AG04449 (cell line): Measurements from ENCODE around the gene SPTBN4.

Experiments
- CTCF ChIA-PET: fragments of 350-600 bp; formaldehyde crosslinking; extraction: SDS; loops from one replicate; lab custom pipeline; 2021; ENCODE audit warnings: antibody characterized with exemption; lab: Yijun Ruan, JAX
- POLR2A ChIA-PET: fragments of 400-600, 350-600 bp; formaldehyde crosslinking; extraction: SDS; loops from one replicate; lab custom pipeline; 2020; ENCODE audit warnings: antibody characterized with exemption, inconsistent platforms; lab: Yijun Ruan, JAX
- DNase-seq: peaks from one replicate; pipeline ENCODE4 v3.0.0-alpha.2; 2010; ENCODE audit warnings: low read depth, low spot score
- H3K4me3 ChIP-seq: 2 replicates; pipeline ENCODE4 v1.5.1; 2011; ENCODE audit warnings: low read depth, mild to moderate bottlenecking, control low read depth, low read length
- TF ChIP-seq, protein P1 (sequence below): IDR thresholded peaks from one replicate; pipeline ENCODE4 v1.5.1; 2011; ENCODE audit warnings: mild to moderate bottlenecking, moderate library complexity, low read length, control low read depth, inconsistent platforms; ENCODE audit not compliant: insufficient read depth; ENCODE audit errors: missing control alignments

The SPTBN4 gene

DNA sequence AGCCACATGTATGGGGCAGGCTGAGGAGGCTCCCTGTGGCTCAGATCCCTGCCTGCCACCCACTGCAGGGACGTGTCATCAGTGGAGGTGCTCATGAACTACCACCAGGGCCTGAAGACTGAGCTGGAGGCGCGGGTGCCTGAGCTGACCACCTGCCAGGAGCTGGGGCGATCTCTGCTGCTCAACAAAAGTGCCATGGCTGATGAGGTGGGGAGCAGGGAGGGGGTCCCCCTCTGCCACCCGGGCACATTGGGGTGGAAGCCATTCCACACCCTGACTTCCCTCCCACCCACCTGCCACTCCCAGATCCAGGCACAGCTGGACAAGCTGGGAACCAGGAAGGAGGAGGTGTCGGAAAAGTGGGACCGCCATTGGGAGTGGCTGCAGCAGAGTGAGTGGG lies 98.6 kb downstream of the SPTBN4 start:
- TF ChIP-seq, protein P1, sequence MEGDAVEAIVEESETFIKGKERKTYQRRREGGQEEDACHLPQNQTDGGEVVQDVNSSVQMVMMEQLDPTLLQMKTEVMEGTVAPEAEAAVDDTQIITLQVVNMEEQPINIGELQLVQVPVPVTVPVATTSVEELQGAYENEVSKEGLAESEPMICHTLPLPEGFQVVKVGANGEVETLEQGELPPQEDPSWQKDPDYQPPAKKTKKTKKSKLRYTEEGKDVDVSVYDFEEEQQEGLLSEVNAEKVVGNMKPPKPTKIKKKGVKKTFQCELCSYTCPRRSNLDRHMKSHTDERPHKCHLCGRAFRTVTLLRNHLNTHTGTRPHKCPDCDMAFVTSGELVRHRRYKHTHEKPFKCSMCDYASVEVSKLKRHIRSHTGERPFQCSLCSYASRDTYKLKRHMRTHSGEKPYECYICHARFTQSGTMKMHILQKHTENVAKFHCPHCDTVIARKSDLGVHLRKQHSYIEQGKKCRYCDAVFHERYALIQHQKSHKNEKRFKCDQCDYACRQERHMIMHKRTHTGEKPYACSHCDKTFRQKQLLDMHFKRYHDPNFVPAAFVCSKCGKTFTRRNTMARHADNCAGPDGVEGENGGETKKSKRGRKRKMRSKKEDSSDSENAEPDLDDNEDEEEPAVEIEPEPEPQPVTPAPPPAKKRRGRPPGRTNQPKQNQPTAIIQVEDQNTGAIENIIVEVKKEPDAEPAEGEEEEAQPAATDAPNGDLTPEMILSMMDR, result no peak

DNA sequence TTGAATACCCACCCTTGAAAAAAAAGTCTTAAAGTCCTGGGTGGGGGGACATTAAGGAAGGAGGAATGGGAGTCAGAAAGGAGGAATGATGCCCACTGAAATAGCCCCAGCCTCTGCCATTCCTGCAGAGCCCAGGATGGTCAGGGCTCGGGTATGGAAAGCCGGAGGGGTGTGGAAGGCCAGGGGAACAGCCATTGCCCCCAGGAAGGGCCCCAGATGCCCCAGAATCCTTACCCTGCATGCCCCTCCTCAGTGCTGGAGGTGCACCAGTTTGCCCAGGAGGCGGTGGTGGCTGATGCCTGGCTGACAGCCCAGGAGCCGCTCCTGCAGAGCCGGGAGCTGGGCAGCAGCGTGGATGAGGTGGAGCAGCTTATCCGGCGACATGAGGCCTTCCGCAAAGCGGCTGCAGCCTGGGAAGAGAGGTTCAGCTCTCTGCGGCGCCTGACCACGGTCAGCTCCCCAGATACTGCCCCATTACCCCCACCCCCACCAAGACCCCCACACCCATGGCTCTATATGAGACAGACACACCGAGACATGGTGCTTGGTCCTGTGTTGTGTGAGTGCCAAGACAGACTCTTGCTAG lies 99.2 kb downstream of the SPTBN4 start:
- ChIA-PET CTCF (interaction anchor here (1.1 to 3.0 kb wide), 3 partner anchors 10 to 69 kb away, joined by 3 to 15 read pairs (median 3); no protein-coding TSS in a partner anchor), POLR2A (no interaction called here)
- H3K4me3 ChIP-seq, result no peak overlapping the region
- TF ChIP-seq, protein P1, result no peak
- no peak for DNase-seq

More for the DNA sequence above, 98.6 kb downstream of the SPTBN4 start:
- H3K4me3 ChIP-seq, result no peak overlapping the region
- DNase-seq, result no peak
- ChIA-PET POLR2A (no interaction called here), CTCF (interaction anchor here (1.6 kb wide), 1 partner anchor 69 kb away, joined by 3 read pairs; no protein-coding TSS in a partner anchor)

DNA sequence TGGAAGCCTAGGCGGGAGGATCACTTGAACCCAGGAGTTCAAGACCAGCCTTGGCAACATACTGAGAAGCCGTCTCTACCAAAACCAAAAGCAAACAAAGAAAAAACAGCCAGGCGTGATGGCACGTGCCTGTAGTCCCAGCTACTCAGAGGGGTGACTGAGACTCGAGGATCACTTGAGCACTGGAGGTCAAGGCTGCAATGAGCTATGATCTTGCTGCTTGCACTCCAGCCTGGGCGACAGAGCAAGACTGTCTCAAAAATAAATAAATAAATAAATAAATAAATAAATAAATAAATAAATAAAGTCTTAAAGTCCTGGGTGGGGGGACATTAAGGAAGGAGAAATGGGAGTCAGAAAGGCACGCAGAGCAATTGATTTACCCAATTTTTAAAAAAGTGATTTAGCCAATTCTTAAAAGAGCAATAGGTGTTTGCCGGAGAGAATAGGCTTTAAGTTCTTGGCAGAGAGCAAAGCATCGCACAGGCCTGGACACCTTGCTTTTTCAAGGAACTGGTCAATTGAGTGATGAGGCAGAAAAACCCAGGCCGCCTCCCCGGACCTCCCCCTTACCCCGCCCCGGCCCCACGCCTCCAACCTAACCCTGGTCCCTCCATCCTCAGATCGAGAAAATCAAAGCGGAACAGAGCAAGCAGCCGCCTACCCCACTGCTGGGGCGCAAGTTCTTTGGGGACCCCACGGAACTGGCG lies 100.4 kb downstream of the SPTBN4 start:
- ChIA-PET CTCF (interaction anchor here (0.6 to 3.0 kb wide), 7 partner anchors 9 to 263 kb away, joined by 3 to 15 read pairs (median 3); no protein-coding TSS in a partner anchor), POLR2A (interaction anchor here (0.7 to 0.9 kb wide), 2 partner anchors 726 to 1224 kb away, joined by 3 to 4 read pairs; no protein-coding TSS in a partner anchor)
- peak overlapping the region; percentile 42 for H3K4me3 ChIP-seq
- no peak for DNase-seq
- TF ChIP-seq, protein P1, result no peak

DNA sequence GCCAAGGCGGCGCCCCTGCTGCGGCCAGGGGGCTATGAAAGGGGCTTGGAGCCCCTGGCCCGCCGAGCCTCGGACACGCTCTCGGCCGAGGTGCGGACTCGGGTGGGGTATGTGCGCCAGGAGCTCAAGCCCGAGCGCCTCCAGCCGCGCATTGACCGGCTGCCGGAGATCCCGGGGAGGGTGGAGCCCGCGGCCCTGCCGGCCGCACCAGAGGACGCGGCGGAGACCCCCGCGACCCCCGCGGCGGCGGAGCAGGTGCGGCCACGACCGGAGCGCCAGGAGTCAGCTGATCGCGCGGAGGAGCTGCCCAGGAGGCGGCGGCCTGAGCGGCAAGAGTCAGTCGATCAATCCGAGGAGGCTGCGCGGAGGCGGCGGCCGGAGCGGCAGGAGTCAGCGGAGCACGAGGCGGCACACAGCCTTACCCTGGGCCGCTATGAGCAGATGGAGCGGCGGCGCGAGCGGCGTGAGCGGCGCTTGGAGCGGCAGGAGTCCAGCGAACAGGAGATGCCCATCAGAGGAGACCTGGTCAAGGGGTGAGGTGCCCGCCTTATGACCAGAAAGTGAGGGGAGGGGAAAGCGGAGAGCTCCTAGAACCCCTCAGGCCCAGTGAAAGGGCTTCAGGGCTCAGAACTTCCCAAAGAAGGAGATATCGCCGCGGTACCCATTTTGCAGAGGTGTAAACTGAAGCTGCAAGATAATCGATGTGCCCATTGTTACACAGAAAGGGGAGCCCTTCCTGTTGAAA lies 101.1 kb downstream of the SPTBN4 start:
- DNase-seq, result no peak
- POLR2A ChIA-PET, result interaction anchor here (0.9 kb wide), 1 partner anchor 726 kb away, joined by 3 read pairs; no protein-coding TSS in a partner anchor
- peak overlapping the region; percentile 42 for H3K4me3 ChIP-seq
- TF ChIP-seq, protein P1, result no peak
- CTCF ChIA-PET, result interaction anchor here (0.6 to 3.0 kb wide), 10 partner anchors 12 to 263 kb away, joined by 3 to 15 read pairs (median 4); no protein-coding TSS in a partner anchor

DNA sequence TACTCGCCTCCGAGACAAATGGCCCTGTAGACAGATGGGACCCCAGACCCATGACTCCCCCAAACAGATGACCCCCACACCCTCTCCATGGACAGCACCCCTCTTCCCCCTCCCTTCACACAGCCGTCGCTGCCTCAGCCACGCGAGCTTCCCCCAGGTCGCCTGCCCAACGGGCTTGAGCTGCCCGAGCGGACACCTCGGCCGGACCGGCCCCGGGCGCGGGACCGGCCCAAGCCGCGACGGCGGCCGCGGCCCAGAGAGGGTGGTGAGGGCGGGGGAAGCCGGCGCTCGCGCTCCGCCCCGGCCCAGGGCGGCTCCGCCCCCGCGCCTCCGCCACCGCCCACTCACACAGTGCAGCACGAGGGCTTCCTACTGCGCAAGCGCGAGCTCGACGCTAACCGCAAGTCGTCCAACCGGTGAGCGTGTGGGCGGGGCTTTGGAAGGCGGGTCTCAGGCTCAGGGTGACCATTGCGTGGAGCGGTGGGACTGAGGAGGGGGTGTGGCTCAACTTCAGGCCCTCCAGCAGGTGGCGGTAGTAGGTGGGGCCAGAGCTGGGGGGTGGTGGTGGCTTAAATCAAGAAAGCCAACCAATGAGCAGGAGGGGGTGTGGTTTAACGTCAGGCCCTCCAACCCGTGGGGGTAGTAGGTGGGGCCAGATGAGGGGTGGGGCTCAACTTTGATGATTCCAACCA lies 103.7 kb downstream of the SPTBN4 start:
- H3K4me3 ChIP-seq, result peak overlapping the region; percentile 79
- CTCF ChIA-PET, result interaction anchor here (0.8 to 2.0 kb wide), 9 partner anchors 18 to 49 kb away, joined by 3 to 10 read pairs (median 4); partner anchors contain the start of gene LTBP4
- TF ChIP-seq, protein P1, result no peak
- POLR2A ChIA-PET, result interaction anchor here (0.8 kb wide), 1 partner anchor 144 kb away, joined by 3 read pairs; no protein-coding TSS in a partner anchor
- peak; percentile 95 for DNase-seq
